D721Med (cell line): ENCODE measurements around the gene PIK3CA.

Experiments used
- DNase-seq: peaks from one replicate; pipeline ENCODE4 v3.0.0; 2011; ENCODE audit warnings: low spot score; ENCODE audit not compliant: insufficient read length
- FAIRE-seq: peaks from 2 replicates; lab custom pipeline; 2011; peaks lifted over from hg19 to GRCh38; lab: Jason Lieb, UNC
- CTCF ChIP-seq: IDR thresholded peaks from 2 replicates; pipeline ENCODE4 v1.5.1; 2012; ENCODE audit warnings: mild to moderate bottlenecking, control low read depth; ENCODE audit not compliant: insufficient read depth; ENCODE audit errors: missing control alignments

Gene PIK3CA

GRCh38 chr3:179182902-179183301, 34.7 kb downstream of the PIK3CA start:
- no peak for DNase-seq
- FAIRE-seq = no peak
- TF ChIP-seq CTCF = no peak

- no peak for TF ChIP-seq CTCF
- FAIRE-seq (no peak), DNase-seq (no peak)
Measured at GRCh38 chr3:179184826-179185225, 36.7 kb downstream of the PIK3CA start.

- no peak for TF ChIP-seq CTCF
- no peak for DNase-seq
- no peak for FAIRE-seq
Measured at GRCh38 chr3:179186426-179186825, 38.3 kb downstream of the PIK3CA start.

GRCh38 chr3:179189759-179190158, 41.6 kb downstream of the PIK3CA start:
- no peak for FAIRE-seq
- DNase-seq = no peak
- TF ChIP-seq CTCF = no peak

- no peak for TF ChIP-seq CTCF
- DNase-seq (no peak), FAIRE-seq (no peak)
Measured at GRCh38 chr3:179190581-179190980, 42.4 kb downstream of the PIK3CA start.

- TF ChIP-seq CTCF = no peak
- DNase-seq (no peak), FAIRE-seq (peak; percentile 32)
Measured at GRCh38 chr3:179192542-179192941, 44.4 kb downstream of the PIK3CA start.

- no peak for TF ChIP-seq CTCF
Measured at GRCh38 chr3:179194931-179195330, 46.8 kb downstream of the PIK3CA start.

More at GRCh38 chr3:179194931-179195330, 46.8 kb downstream of the PIK3CA start:
- no peak for DNase-seq
- no peak for FAIRE-seq
